Hepatocyte (in vitro differentiated cells): ENCODE results near the gene MROH2A.

Experiments used
- EZH2 ChIP-seq: fragments of 200-600 bp; sonication (generic); IDR thresholded peaks from 2 replicates; pipeline ENCODE4 v1.6.1; 2016; ENCODE audit warnings: antibody characterized with exemption, mild to moderate bottlenecking, borderline replicate concordance
- EZH2phosphoT487 ChIP-seq: fragments of 200-600 bp; sonication (generic); IDR thresholded peaks from one replicate; pipeline ENCODE4 v1.6.1; 2018; ENCODE audit warnings: antibody characterized with exemption, mild to moderate bottlenecking, low read depth, moderate library complexity; ENCODE audit not compliant: unreplicated experiment, severe bottlenecking

DNA sequence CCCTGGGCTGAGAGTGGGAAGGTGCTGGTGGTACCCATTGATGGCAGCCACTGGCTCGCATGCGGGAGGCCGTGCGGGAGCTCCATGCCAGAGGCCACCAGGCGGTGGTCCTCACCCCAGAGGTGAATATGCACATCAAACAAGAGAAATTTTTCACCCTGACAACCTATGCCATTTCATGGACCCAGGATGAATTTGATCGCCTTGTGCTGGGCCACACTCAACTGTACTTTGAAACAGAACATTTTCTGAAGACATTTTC, 30.9 kb upstream of the MROH2A start:
- TF ChIP-seq EZH2phosphoT487 = no peak
- no peak for TF ChIP-seq EZH2
